ENCODE measurements around the gene CHRNA7.
"Not testable (repeated sequence)": the region's sequence is repeated elsewhere in the genome, so short reads cannot be mapped to it uniquely, and the experiment has no call there.

GRCh38 chr15:32180579-32180978 is 150.3 kb downstream of the CHRNA7 start:
- TF ChIP-seq CTCF, POLR2A (IDR thresholded peaks at IDR 0.05): not testable (repeated sequence)
